ENCODE data around the gene CELSR1.

The CELSR1 gene

GRCh38 chr22:46373921-46374662 is 163.3 kb downstream of the CELSR1 start:
- peak; percentile 83 for DNase-seq

GRCh38 chr22:46373159-46373558 is 164.3 kb downstream of the CELSR1 start:
- no peak for DNase-seq

- DNase-seq: no peak
Observed at GRCh38 chr22:46372686-46373085, 164.7 kb downstream of the CELSR1 start.

- no peak for DNase-seq
Observed at GRCh38 chr22:46371623-46372226, 165.7 kb downstream of the CELSR1 start.

GRCh38 chr22:46370584-46371291 is 166.7 kb downstream of the CELSR1 start:
- no peak for DNase-seq

- no peak for DNase-seq
Observed at GRCh38 chr22:46369716-46370583, 167.5 kb downstream of the CELSR1 start.

GRCh38 chr22:46368871-46369715 is 168.3 kb downstream of the CELSR1 start:
- no peak for DNase-seq

- no peak for DNase-seq
Observed at GRCh38 chr22:46368422-46368821, 169.0 kb downstream of the CELSR1 start.

GRCh38 chr22:46367707-46368191 is 169.7 kb downstream of the CELSR1 start:
- peak; percentile 48 for DNase-seq

- DNase-seq: no peak
Observed at GRCh38 chr22:46366801-46367706, 170.4 kb downstream of the CELSR1 start.

GRCh38 chr22:46366327-46366731 is 171.1 kb downstream of the CELSR1 start:
- no peak for DNase-seq

GRCh38 chr22:46365166-46365624 is 172.2 kb downstream of the CELSR1 start:
- DNase-seq: no peak

GRCh38 chr22:46364341-46365165 is 172.9 kb downstream of the CELSR1 start:
- DNase-seq: no peak

- no peak for DNase-seq
Observed at GRCh38 chr22:46363611-46364321, 173.7 kb downstream of the CELSR1 start.

GRCh38 chr22:46362934-46363515 is 174.4 kb downstream of the CELSR1 start:
- DNase-seq: no peak

- DNase-seq: no peak
Observed at GRCh38 chr22:46362203-46362933, 175.1 kb downstream of the CELSR1 start.

GRCh38 chr22:46361826-46362202 is 175.6 kb downstream of the CELSR1 start:
- no peak for DNase-seq

GRCh38 chr22:46360891-46361290 is 176.5 kb downstream of the CELSR1 start:
- no peak for DNase-seq

Data from GDM1 (cell line).